ENCODE measurements around the gene ZFP37. TPM values are rescaled to one million over a fixed set of nuclear protein-coding genes. Genes with fewer than 3 reads are reported as not detected.

ZFP37 gene
- total and polyA plus RNA-seq, 2 of the 4 experiments (the other 2 are of a cell fraction), result 0.84 to 3.6 TPM

DNA sequence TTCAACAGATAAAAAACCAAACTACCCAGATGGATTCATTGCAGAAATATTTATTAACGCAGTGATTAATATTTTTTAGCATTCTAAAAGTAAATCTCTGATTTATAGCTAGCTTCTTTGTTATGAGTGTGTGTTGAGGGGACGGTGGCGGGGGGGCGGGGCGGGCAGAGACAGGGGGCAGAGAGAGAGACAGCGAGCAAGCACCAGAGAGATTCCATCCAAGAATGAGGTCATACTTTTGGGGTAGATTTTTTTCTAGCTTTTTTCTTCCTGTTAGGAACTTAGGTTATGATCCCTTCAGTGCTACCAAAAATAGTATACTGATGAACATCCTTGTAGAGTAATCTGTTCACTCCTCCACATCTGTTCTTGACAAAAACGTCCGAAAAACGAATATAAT lies 44.0 kb downstream of the ZFP37 start:
- H3K4ac ChIP-seq (ENCODE audit: low read depth, low read length), result no peak overlapping the region
- dilution Hi-C loops (cut with HindIII; ENCODE audit: low sequenced_read_pairs, unreplicated experiment), result no loop called here
- H3K18ac ChIP-seq (ENCODE audit: low read depth, low read length), result no peak overlapping the region
- WGBS, 2 experiments (ENCODE audit: extremely low coverage in 2 of 2, insufficient read length in 1 of 2), result no CpG with 5 or more reads among the region's 9 CpGs
- H3K79me1 ChIP-seq (ENCODE audit: low read depth in 1 of 2, low read length in 2 of 2), result no peaks in the 10 kb centered on the region
- no peaks in the 10 kb centered on the region for H3K36me3 ChIP-seq (ENCODE audit: control insufficient read depth, insufficient read depth, low read length)
- no peak overlapping the region for H4K8ac ChIP-seq (ENCODE audit: low read depth in 2 of 2, low read length in 2 of 2)
- TF ChIP-seq RFX5 (IDR thresholded peaks at IDR 0.05; ENCODE audit: low read depth, low read length) (no peak), MAFK (IDR thresholded peaks at IDR 0.05; ENCODE audit: low read depth, low read length) (no peak), POLR2A (IDR thresholded peaks at IDR 0.05; ENCODE audit: low read depth, low read length) (no peak), MAZ (IDR thresholded peaks at IDR 0.05; ENCODE audit: borderline replicate concordance, low read depth, low read length) (no peak), BHLHE40 (IDR thresholded peaks at IDR 0.05; ENCODE audit: low read depth, low read length) (no peak), CHD1 (IDR thresholded peaks at IDR 0.05; ENCODE audit: low read depth, low read length) (no peak), NFE2L2 (IDR thresholded peaks at IDR 0.05; ENCODE audit: low read depth, low read length) (no peak), SMC3 (IDR thresholded peaks at IDR 0.05; ENCODE audit: low read depth, low read length) (no peak), MXI1 (IDR thresholded peaks at IDR 0.05; ENCODE audit: borderline replicate concordance, low read depth, low read length) (no peak), RAD21 (IDR thresholded peaks at IDR 0.05; ENCODE audit: low read length) (no peak), FOS (IDR thresholded peaks at IDR 0.05; ENCODE audit: low read depth, low read length) (no peak), RCOR1 (IDR thresholded peaks at IDR 0.05; ENCODE audit: insufficient replicate concordance, low read length) (no peak)
- TF ChIP-seq, protein P1, sequence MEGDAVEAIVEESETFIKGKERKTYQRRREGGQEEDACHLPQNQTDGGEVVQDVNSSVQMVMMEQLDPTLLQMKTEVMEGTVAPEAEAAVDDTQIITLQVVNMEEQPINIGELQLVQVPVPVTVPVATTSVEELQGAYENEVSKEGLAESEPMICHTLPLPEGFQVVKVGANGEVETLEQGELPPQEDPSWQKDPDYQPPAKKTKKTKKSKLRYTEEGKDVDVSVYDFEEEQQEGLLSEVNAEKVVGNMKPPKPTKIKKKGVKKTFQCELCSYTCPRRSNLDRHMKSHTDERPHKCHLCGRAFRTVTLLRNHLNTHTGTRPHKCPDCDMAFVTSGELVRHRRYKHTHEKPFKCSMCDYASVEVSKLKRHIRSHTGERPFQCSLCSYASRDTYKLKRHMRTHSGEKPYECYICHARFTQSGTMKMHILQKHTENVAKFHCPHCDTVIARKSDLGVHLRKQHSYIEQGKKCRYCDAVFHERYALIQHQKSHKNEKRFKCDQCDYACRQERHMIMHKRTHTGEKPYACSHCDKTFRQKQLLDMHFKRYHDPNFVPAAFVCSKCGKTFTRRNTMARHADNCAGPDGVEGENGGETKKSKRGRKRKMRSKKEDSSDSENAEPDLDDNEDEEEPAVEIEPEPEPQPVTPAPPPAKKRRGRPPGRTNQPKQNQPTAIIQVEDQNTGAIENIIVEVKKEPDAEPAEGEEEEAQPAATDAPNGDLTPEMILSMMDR (conservative IDR thresholded peaks at IDR 0.05; ENCODE audit: low read depth, low read length), result no peak
- TF ChIP-seq, protein P2, sequence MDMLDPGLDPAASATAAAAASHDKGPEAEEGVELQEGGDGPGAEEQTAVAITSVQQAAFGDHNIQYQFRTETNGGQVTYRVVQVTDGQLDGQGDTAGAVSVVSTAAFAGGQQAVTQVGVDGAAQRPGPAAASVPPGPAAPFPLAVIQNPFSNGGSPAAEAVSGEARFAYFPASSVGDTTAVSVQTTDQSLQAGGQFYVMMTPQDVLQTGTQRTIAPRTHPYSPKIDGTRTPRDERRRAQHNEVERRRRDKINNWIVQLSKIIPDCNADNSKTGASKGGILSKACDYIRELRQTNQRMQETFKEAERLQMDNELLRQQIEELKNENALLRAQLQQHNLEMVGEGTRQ (IDR thresholded peaks at IDR 0.05; ENCODE audit: low read depth, low read length), result no peak
- BruUV-seq (replicated peaks), result no TSS peak
- POLR2A ChIA-PET (ENCODE audit: unreplicated experiment), result no interaction called here
- intact Hi-C loops (cut with micrococcal nuclease), result no loop called here
- no peak overlapping the region for H3K9ac ChIP-seq (ENCODE audit: low read depth, low read length)
- H2AFZ ChIP-seq (replicated peaks; ENCODE audit: low read length, poor library complexity), result no peak overlapping the region
- no peak overlapping the region for H2BK5ac ChIP-seq (ENCODE audit: low read depth, low read length, poor library complexity, severe bottlenecking)
- H3K27me3 ChIP-seq (ENCODE audit: control insufficient read depth, insufficient read depth, low read length), result no peaks in the 10 kb centered on the region
- H4K20me1 ChIP-seq (ENCODE audit: insufficient read depth, low read length), result no peaks in the 10 kb centered on the region
- ATAC-seq (ENCODE audit: low read depth), result no peak
- H3K14ac ChIP-seq (replicated peaks; ENCODE audit: low read depth, low read length), result no peak overlapping the region
- no peak overlapping the region for H3K56ac ChIP-seq (ENCODE audit: extremely low read depth, insufficient read depth, low read length)
- no peak overlapping the region for H4K91ac ChIP-seq (ENCODE audit: insufficient read depth, low read depth, low read length)
- H2AK9ac ChIP-seq (replicated peaks; ENCODE audit: low read depth, low read length, poor library complexity), result no peak overlapping the region
- H3K4me2 ChIP-seq (ENCODE audit: low read depth, low read length), result no peak overlapping the region
- no peak overlapping the region for H2BK20ac ChIP-seq (ENCODE audit: low read depth, low read length)
- H3K9me1 ChIP-seq (ENCODE audit: insufficient read depth, low read length), result no peaks in the 10 kb centered on the region
- no peaks in the 10 kb centered on the region for H3K4me1 ChIP-seq (ENCODE audit: control insufficient read depth, insufficient read depth, low read length)
- no peak overlapping the region for H3K4me3 ChIP-seq (ENCODE audit: insufficient read depth, low read depth, low read length)
- CTCF ChIA-PET, result interaction anchor here (0.7 kb wide), 1 partner anchor 723 kb away, joined by 3 read pairs; no protein-coding TSS in a partner anchor
- in situ Hi-C loops (cut with MboI; ENCODE audit: low sequenced_read_pairs), result no loop called here
- peaks cover 4% of the 10 kb centered on the region for H3K9me3 ChIP-seq (ENCODE audit: control insufficient read depth, insufficient read depth, low read length)
- no peak overlapping the region for H2BK120ac ChIP-seq (ENCODE audit: low read depth, low read length)
- no peak overlapping the region for H3K23ac ChIP-seq (ENCODE audit: low read depth, low read length)
- no peak overlapping the region for H2BK15ac ChIP-seq (ENCODE audit: low read depth, low read length)
- H2AK5ac ChIP-seq (ENCODE audit: low read depth, low read length), result no peak overlapping the region
- no peak for DNase-seq
- H3K27ac ChIP-seq (ENCODE audit: insufficient read depth, low read length), result no peak overlapping the region
- H4K5ac ChIP-seq (ENCODE audit: low read depth, low read length), result no peak overlapping the region

Measured in IMR-90 (cell line).